KOPT-K1 (cell line): ENCODE data around the gene PRRX2.

Experiments used
- H3K27ac ChIP-seq: fragments of 200-600 bp; sonication (generic); 2 replicates; pipeline ENCODE4 v1.5.1; 2016; ENCODE audit warnings: antibody characterized with exemption, mild to moderate bottlenecking, low read depth, low read length; ENCODE audit not compliant: poor library complexity, severe bottlenecking
- H3K36me3 ChIP-seq: fragments of 200-600 bp; sonication (generic); 2 replicates; pipeline ENCODE4 v1.5.1; 2017; ENCODE audit warnings: antibody characterized with exemption, mild to moderate bottlenecking, low read length, moderate library complexity; ENCODE audit not compliant: insufficient read depth
- H3K9me3 ChIP-seq: fragments of 200-600 bp; sonication (generic); 2 replicates; pipeline ENCODE4 v1.5.1; 2017; ENCODE audit warnings: antibody characterized with exemption, low read length, mild to moderate bottlenecking; ENCODE audit not compliant: insufficient read depth, poor library complexity, severe bottlenecking

PRRX2 gene

GRCh38 chr9:129643706-129644105 is 21.7 kb upstream of the PRRX2 start:
- H3K27ac ChIP-seq, result no peak overlapping the region
- H3K9me3 ChIP-seq, result no peaks in the 10 kb centered on the region
- peaks cover 10% of the 10 kb centered on the region for H3K36me3 ChIP-seq

- Histone ChIP-seq H3K27ac (no peak overlapping the region), H3K9me3 (no peaks in the 10 kb centered on the region), H3K36me3 (0 out of 2 replicates have a peak, but pooled peaks cover 3% of the 10 kb centered on the region)
Measured at GRCh38 chr9:129644365-129644764, 21.1 kb upstream of the PRRX2 start.

GRCh38 chr9:129644902-129645301 is 20.5 kb upstream of the PRRX2 start:
- no peaks in the 10 kb centered on the region for H3K36me3 ChIP-seq
- H3K9me3 ChIP-seq, result no peaks in the 10 kb centered on the region
- H3K27ac ChIP-seq, result no peak overlapping the region

GRCh38 chr9:129646252-129646651 is 19.2 kb upstream of the PRRX2 start:
- Histone ChIP-seq H3K36me3 (no peaks in the 10 kb centered on the region), H3K27ac (no peak overlapping the region)

GRCh38 chr9:129646654-129647053 is 18.8 kb upstream of the PRRX2 start:
- Histone ChIP-seq H3K9me3 (no peaks in the 10 kb centered on the region), H3K27ac (no peak overlapping the region), H3K36me3 (no peaks in the 10 kb centered on the region)

More at GRCh38 chr9:129646252-129646651, 19.2 kb upstream of the PRRX2 start:
- no peaks in the 10 kb centered on the region for H3K9me3 ChIP-seq

GRCh38 chr9:129647635-129648034 is 17.8 kb upstream of the PRRX2 start:
- H3K27ac ChIP-seq, result no peak overlapping the region
- H3K9me3 ChIP-seq, result no peaks in the 10 kb centered on the region
- H3K36me3 ChIP-seq, result no peaks in the 10 kb centered on the region

GRCh38 chr9:129648092-129648763 is 17.2 kb upstream of the PRRX2 start:
- Histone ChIP-seq H3K9me3 (no peaks in the 10 kb centered on the region), H3K27ac (no peak overlapping the region), H3K36me3 (no peaks in the 10 kb centered on the region)

GRCh38 chr9:129648764-129649115 is 16.7 kb upstream of the PRRX2 start:
- Histone ChIP-seq H3K36me3 (no peaks in the 10 kb centered on the region), H3K27ac (no peak overlapping the region)

GRCh38 chr9:129649726-129650679 is 15.4 kb upstream of the PRRX2 start:
- no peaks in the 10 kb centered on the region for H3K36me3 ChIP-seq
- no peak overlapping the region for H3K27ac ChIP-seq
- H3K9me3 ChIP-seq, result no peaks in the 10 kb centered on the region

More at GRCh38 chr9:129648764-129649115, 16.7 kb upstream of the PRRX2 start:
- H3K9me3 ChIP-seq, result no peaks in the 10 kb centered on the region

GRCh38 chr9:129650680-129651235 is 14.7 kb upstream of the PRRX2 start:
- Histone ChIP-seq H3K9me3 (no peaks in the 10 kb centered on the region), H3K27ac (no peak overlapping the region), H3K36me3 (no peaks in the 10 kb centered on the region)

- no peak overlapping the region for H3K27ac ChIP-seq
Measured at GRCh38 chr9:129653823-129654553, 11.5 kb upstream of the PRRX2 start.

GRCh38 chr9:129654554-129655040 is 10.8 kb upstream of the PRRX2 start:
- Histone ChIP-seq H3K27ac (no peak overlapping the region), H3K9me3 (no peaks in the 10 kb centered on the region), H3K36me3 (no peaks in the 10 kb centered on the region)

More at GRCh38 chr9:129653823-129654553, 11.5 kb upstream of the PRRX2 start:
- H3K9me3 ChIP-seq, result no peaks in the 10 kb centered on the region
- no peaks in the 10 kb centered on the region for H3K36me3 ChIP-seq

- H3K36me3 ChIP-seq, result no peaks in the 10 kb centered on the region
- H3K27ac ChIP-seq, result no peak overlapping the region
- no peaks in the 10 kb centered on the region for H3K9me3 ChIP-seq
Measured at GRCh38 chr9:129655154-129655553, 10.3 kb upstream of the PRRX2 start.

GRCh38 chr9:129655696-129656095 is 9.8 kb upstream of the PRRX2 start:
- Histone ChIP-seq H3K27ac (no peak overlapping the region), H3K36me3 (no peaks in the 10 kb centered on the region), H3K9me3 (no peaks in the 10 kb centered on the region)
